Stomach (tissue), 4 donors: Measurements from ENCODE around the gene ANKRD11.

Experiments used
- POLR2A ChIP-seq, 4 donors: fragments of 450-650 bp; IDR thresholded peaks; one replicate each; pipeline ENCODE4 v1.6.1; 2016; ENCODE audit warnings: antibody characterized with exemption in 4 of 4, control low read depth in 2 of 4, mild to moderate bottlenecking in 1 of 4, moderate library complexity in 1 of 4
- POLR2AphosphoS5 ChIP-seq, 3 donors: sonication (generic); formaldehyde crosslinking; IDR thresholded peaks; one replicate each; pipeline ENCODE4 v1.6.1; 2016; ENCODE audit warnings: antibody characterized with exemption in 3 of 3
- TF ChIP-seq, protein P1 (sequence below), 7 experiments: fragments of 450-650 bp in 4 of 7; fragments of 200-600 bp in 3 of 7; sonication (generic) in 3 of 7; IDR thresholded peaks; one replicate each; pipeline ENCODE4 v1.5.1; 2016 to 2019; ENCODE audit warnings: antibody characterized with exemption in 7 of 7, control low read depth in 2 of 7, mild to moderate bottlenecking in 1 of 7

- TF ChIP-seq POLR2A (IDR thresholded peaks at IDR 0.05) (no peak), POLR2AphosphoS5 (IDR thresholded peaks at IDR 0.05) (no peak)
- TF ChIP-seq, protein P1, sequence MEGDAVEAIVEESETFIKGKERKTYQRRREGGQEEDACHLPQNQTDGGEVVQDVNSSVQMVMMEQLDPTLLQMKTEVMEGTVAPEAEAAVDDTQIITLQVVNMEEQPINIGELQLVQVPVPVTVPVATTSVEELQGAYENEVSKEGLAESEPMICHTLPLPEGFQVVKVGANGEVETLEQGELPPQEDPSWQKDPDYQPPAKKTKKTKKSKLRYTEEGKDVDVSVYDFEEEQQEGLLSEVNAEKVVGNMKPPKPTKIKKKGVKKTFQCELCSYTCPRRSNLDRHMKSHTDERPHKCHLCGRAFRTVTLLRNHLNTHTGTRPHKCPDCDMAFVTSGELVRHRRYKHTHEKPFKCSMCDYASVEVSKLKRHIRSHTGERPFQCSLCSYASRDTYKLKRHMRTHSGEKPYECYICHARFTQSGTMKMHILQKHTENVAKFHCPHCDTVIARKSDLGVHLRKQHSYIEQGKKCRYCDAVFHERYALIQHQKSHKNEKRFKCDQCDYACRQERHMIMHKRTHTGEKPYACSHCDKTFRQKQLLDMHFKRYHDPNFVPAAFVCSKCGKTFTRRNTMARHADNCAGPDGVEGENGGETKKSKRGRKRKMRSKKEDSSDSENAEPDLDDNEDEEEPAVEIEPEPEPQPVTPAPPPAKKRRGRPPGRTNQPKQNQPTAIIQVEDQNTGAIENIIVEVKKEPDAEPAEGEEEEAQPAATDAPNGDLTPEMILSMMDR (IDR thresholded peaks at IDR 0.05) = no peak
Measured at GRCh38 chr16:89397331-89397861, 93.0 kb downstream of the ANKRD11 start.
